ENCODE results near the gene LTO1.

Gene LTO1

DNA sequence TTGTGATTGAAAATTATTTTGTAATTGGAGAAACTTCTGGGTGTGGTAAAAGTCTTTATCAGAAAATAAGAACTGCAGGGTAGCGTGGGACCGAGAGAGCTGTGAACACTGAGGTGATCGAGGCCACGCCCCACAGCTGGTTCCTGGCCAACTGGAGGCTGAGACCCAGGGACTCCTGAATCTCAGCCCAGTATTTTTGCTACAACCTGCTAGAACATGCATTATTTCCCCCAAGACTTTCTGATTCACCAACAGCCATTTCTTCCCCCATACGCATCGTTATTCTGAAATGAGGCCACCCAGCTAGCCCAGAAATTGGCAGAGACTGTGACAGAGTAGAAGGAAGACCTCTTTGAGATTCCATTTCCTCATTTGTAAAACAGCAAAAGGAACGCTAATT, 32.0 kb upstream of the LTO1 start:
- Histone ChIP-seq H3K4me3 (ENCODE audit: low read depth, low read length) (no peak overlapping the region), H3K36me3 (replicated peaks) (no peaks in the 10 kb centered on the region), H3K27ac (no peak overlapping the region), H3K27me3 (replicated peaks) (peaks cover 43% of the 10 kb centered on the region)
- in situ Hi-C loops (cut with HindIII; ENCODE audit: low pct_ligation_motif_present, low sequenced_read_pairs) = no loop called here
- no peak for DNase-seq
- TF ChIP-seq, protein P1, sequence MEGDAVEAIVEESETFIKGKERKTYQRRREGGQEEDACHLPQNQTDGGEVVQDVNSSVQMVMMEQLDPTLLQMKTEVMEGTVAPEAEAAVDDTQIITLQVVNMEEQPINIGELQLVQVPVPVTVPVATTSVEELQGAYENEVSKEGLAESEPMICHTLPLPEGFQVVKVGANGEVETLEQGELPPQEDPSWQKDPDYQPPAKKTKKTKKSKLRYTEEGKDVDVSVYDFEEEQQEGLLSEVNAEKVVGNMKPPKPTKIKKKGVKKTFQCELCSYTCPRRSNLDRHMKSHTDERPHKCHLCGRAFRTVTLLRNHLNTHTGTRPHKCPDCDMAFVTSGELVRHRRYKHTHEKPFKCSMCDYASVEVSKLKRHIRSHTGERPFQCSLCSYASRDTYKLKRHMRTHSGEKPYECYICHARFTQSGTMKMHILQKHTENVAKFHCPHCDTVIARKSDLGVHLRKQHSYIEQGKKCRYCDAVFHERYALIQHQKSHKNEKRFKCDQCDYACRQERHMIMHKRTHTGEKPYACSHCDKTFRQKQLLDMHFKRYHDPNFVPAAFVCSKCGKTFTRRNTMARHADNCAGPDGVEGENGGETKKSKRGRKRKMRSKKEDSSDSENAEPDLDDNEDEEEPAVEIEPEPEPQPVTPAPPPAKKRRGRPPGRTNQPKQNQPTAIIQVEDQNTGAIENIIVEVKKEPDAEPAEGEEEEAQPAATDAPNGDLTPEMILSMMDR (IDR thresholded peaks at IDR 0.05; ENCODE audit: low read depth, low read length, missing control alignments) = no peak

DNA sequence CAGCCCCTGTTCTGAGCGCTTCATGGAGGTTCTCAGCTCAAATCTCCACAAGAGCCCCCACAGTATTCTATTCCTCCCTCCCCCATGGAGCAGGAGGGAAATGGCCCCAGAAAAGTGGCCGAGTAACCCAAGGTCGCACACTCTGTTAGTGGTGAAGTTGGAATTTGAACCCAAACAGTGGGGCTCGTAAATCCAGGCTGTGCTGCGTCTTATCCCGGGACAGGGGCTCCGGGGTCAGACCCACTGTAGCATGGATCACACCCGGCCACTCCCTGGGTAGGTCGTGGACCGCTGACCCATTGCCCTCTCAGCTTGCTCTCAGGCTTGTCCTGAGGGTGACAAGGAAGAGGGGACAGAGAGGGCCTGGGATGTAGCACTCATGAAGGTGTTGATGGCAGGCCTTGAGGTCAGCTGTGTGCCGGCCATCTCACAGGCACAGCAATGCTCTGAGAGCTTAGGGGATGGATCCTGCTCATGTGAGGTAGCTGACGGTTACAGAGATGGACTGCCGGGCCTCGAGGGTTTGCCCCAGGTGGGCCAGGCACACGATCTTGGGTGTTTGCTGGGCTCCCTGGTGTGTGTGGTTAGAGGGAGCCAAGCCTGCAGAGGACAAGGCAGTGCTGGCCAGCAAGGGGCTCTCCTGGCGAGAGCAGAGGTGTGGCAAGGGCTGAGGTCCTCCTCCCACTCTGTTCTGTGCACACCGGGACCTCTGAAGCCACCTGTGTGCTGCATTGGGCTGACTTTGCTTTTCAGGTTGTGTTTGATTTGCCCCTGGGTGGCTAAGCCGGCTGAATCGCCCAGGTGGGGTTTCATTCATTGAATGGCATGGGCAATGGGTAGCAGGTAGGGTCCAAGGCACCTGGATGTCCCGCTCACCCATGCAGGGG, 31.0 kb upstream of the LTO1 start:
- no peak overlapping the region for H3K4me3 ChIP-seq (ENCODE audit: low read depth, low read length)
- in situ Hi-C loops (cut with HindIII; ENCODE audit: low pct_ligation_motif_present, low sequenced_read_pairs) = no loop called here
- TF ChIP-seq, protein P1 (IDR thresholded peaks at IDR 0.05; ENCODE audit: low read depth, low read length, missing control alignments) = no peak
- DNase-seq = no peak
- no peaks in the 10 kb centered on the region for H3K36me3 ChIP-seq (replicated peaks)
- H3K27me3 ChIP-seq (replicated peaks) = peaks cover 50% of the 10 kb centered on the region
- no peak overlapping the region for H3K27ac ChIP-seq

DNA sequence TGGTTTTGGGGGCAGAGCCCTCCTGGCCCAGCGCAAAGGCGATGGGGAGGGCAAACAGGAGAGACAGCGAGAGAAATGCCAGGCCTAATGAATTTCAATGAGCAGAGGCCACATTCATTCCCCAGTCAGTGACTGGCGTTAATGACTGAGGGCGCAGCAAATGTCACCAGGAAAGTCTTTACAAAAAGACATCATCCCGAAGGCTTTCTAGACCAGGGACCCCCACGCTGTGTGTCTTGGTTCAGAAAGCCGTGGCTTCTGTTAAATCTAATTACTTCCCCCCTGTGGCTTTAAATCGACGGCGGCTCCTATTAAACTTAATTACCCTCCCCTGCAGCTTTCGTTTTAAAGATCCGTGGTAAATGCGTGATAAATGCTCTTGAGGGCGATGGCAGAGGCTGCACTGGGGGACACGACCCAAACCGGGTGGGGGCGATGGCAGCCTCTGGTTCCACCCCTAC, 30.2 kb upstream of the LTO1 start:
- in situ Hi-C loops (cut with HindIII; ENCODE audit: low pct_ligation_motif_present, low sequenced_read_pairs) = no loop called here
- Histone ChIP-seq H3K4me3 (ENCODE audit: low read depth, low read length) (no peak overlapping the region), H3K27me3 (replicated peaks) (peaks cover 52% of the 10 kb centered on the region), H3K27ac (no peak overlapping the region), H3K36me3 (replicated peaks) (no peaks in the 10 kb centered on the region)
- TF ChIP-seq, protein P1 (IDR thresholded peaks at IDR 0.05; ENCODE audit: low read depth, low read length, missing control alignments) = no peak
- no peak for DNase-seq

DNA sequence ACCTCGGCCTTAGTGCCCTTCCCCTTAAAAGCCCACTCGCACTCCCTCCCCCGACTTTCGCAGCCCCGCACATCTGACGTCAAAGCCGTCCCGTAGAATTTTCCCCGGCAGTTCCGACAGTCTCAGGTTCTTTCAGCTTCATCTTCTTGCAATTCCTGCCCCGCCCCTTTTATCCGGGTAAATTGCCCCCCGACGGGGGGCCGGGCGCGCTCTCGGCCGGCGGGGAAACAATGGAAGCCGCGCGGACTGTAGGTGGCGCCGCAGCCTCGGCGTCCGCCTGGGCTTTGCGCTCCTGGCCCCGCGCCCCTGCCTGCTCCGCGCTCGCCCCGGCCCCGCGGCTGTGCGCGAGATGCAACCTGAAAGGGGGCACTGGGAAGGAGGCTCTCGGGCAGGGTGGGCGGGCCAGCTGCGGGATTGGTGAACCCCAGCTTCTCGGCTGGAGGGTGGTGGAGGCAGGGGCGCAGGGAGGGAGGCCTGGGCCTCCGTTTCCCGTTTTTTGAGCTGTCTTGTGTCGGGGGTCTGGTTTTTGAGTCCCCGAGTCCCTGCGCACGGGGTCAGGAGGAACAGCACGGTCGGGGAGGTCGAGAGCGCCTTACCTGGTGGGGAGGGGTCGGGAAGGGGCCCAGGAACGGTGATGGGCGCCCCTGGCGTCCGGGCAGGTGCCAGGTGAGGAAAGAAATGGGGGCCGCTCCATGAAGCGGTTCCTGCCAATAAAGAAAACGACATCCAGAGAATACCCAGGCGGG, 29.5 kb upstream of the LTO1 start:
- H3K36me3 ChIP-seq (replicated peaks) = no peaks in the 10 kb centered on the region
- in situ Hi-C loops (cut with HindIII; ENCODE audit: low pct_ligation_motif_present, low sequenced_read_pairs) = no loop called here
- TF ChIP-seq, protein P1 (IDR thresholded peaks at IDR 0.05; ENCODE audit: low read depth, low read length, missing control alignments) = peak; percentile 61
- no peak for DNase-seq
- H3K27me3 ChIP-seq (replicated peaks) = peaks cover 52% of the 10 kb centered on the region
- no peak overlapping the region for H3K27ac ChIP-seq
- H3K4me3 ChIP-seq (ENCODE audit: low read depth, low read length) = no peak overlapping the region

DNA sequence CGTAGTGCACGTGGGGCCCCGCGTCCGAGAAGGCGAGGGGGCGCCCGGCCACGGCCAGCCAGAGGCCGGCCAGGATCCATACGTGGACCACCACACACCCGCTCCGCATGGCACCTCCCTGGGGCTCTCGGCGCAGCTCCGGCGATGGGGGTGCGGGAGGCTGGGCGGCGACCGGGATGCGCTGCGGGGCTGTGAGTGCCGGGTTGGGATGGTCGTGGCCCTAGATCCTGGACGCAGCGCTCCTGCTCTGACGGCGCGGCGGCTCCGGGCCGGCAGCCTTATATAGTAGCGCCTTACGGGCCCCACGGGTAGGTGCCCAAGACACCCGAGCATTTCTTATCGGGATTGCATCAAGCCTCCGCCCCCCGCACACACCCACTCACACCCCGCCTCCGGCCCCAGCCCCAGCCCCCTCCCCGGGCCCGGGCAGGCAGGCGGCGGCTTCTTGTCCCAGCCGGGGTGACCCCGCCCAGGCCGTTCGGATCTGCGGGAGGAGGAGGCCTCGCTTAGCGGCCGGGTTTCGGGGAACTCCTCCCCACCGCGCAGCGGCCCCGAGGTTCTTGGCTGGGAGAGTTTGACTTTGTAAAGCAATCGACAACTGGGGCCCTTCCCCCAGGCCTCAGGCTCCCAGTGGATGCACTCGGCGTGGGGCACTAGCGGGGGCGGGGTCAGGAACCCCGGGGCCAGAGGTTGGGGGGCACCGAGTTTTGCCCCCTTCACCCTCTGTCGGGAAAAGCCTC, 28.8 kb upstream of the LTO1 start, which contains the start of gene FGF19:
TSS of gene FGF19 (minus strand) at position 255 of the 740 bp plus-strand sequence. CDS start at position 109, 146 bp downstream.
- in situ Hi-C loops (cut with HindIII; ENCODE audit: low pct_ligation_motif_present, low sequenced_read_pairs) = no loop called here
- Histone ChIP-seq H3K27ac (no peak within 1 kb of the TSS), H3K36me3 (replicated peaks) (no peaks in the 10 kb centered on the region), H3K27me3 (replicated peaks) (peaks cover 52% of the 10 kb centered on the region), H3K4me3 (ENCODE audit: low read depth, low read length) (no peak within 1 kb of the TSS)
- TF ChIP-seq, protein P1 (IDR thresholded peaks at IDR 0.05; ENCODE audit: low read depth, low read length, missing control alignments) = no peak
- no peak for DNase-seq

All from brain microvascular endothelial cell (primary cell).